Measurements from ENCODE around the gene C3orf18. TPM values are rescaled to one million over a fixed set of nuclear protein-coding genes. Genes with fewer than 3 reads are reported as not detected.

C3orf18 gene
- total and polyA plus RNA-seq, 9 of the 15 experiments (the other 6 are each of a cell fraction or from before 2014, with no cell fraction given), result 0.01 to 2.3 (median 0.94) TPM

DNA sequence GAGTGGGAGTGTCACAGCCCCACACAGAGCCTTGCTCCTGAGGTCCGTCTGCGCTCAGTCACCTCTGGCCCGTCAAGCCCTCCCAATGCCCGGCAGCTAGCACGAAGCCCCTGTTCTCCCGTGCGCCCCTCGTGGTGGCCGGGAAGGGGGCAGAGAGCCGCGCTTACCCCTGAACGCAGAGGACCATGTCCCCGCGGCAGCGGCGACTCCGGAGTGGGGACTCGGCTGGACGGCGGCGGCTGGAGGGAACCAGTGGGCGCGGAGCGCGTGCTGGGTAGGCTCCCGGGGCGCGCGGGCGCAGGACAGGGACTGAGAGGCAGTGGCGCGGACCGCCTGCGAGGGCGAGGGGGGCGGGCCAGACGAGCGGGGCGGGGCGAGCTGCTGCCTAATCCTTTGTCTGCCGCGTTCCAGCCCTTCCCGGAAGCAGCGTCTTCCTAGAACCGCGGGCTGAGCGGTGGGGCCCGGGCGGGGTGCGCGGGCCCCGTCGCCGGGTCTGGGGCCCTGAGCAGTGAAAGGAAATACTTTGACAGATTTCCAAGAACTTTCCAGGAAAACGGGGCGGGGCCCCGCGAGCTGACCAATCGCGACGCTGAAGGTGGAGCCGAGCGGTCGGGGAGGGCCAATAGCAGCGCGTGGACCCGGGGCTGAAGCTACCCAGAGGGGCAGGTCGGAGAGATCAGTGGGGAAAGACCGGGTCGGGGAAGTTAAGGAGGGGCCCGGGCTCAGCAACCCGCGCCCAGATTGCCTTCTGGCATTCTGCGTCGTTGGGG is 44.1 kb upstream of the C3orf18 start, which contains the start of gene CISH (continued):
- TF ChIP-seq SMARCC2 (IDR thresholded peaks at IDR 0.05; ENCODE audit: low read depth) (no peak), MAFG (tag; conservative IDR thresholded peaks at IDR 0.05) (no peak), MECOM (CRISPR knock-in tag; IDR thresholded peaks at IDR 0.05) (no peak), NCOA6 (IDR thresholded peaks at IDR 0.05) (peak; percentile 91), SP1 (CRISPR knock-in tag; IDR thresholded peaks at IDR 0.05) (peak; percentile 67), FOXA3 (CRISPR knock-in tag; conservative IDR thresholded peaks at IDR 0.05 in 1 of 2, IDR thresholded peaks at IDR 0.05 in 1 of 2) (no peak), ELF1 (tag; IDR thresholded peaks at IDR 0.05) (peak; percentile 93), RAD51 (IDR thresholded peaks at IDR 0.05; ENCODE audit: borderline replicate concordance, low read depth) (no peak), ZNF146 (CRISPR knock-in tag; IDR thresholded peaks at IDR 0.05; ENCODE audit: unreplicated experiment) (no peak), MTA1 (IDR thresholded peaks at IDR 0.05; ENCODE audit: borderline replicate concordance) (no peak; the same call in none of the 2 replicates), RBM17 (IDR thresholded peaks at IDR 0.05; ENCODE audit: borderline replicate concordance, low read depth, low read length) (no peak)
- TF ChIP-seq, protein P1, sequence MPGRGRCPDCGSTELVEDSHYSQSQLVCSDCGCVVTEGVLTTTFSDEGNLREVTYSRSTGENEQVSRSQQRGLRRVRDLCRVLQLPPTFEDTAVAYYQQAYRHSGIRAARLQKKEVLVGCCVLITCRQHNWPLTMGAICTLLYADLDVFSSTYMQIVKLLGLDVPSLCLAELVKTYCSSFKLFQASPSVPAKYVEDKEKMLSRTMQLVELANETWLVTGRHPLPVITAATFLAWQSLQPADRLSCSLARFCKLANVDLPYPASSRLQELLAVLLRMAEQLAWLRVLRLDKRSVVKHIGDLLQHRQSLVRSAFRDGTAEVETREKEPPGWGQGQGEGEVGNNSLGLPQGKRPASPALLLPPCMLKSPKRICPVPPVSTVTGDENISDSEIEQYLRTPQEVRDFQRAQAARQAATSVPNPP (IDR thresholded peaks at IDR 0.05; ENCODE audit: borderline replicate concordance, insufficient read depth, insufficient read length), result no peak
- TF ChIP-seq, protein P2, sequence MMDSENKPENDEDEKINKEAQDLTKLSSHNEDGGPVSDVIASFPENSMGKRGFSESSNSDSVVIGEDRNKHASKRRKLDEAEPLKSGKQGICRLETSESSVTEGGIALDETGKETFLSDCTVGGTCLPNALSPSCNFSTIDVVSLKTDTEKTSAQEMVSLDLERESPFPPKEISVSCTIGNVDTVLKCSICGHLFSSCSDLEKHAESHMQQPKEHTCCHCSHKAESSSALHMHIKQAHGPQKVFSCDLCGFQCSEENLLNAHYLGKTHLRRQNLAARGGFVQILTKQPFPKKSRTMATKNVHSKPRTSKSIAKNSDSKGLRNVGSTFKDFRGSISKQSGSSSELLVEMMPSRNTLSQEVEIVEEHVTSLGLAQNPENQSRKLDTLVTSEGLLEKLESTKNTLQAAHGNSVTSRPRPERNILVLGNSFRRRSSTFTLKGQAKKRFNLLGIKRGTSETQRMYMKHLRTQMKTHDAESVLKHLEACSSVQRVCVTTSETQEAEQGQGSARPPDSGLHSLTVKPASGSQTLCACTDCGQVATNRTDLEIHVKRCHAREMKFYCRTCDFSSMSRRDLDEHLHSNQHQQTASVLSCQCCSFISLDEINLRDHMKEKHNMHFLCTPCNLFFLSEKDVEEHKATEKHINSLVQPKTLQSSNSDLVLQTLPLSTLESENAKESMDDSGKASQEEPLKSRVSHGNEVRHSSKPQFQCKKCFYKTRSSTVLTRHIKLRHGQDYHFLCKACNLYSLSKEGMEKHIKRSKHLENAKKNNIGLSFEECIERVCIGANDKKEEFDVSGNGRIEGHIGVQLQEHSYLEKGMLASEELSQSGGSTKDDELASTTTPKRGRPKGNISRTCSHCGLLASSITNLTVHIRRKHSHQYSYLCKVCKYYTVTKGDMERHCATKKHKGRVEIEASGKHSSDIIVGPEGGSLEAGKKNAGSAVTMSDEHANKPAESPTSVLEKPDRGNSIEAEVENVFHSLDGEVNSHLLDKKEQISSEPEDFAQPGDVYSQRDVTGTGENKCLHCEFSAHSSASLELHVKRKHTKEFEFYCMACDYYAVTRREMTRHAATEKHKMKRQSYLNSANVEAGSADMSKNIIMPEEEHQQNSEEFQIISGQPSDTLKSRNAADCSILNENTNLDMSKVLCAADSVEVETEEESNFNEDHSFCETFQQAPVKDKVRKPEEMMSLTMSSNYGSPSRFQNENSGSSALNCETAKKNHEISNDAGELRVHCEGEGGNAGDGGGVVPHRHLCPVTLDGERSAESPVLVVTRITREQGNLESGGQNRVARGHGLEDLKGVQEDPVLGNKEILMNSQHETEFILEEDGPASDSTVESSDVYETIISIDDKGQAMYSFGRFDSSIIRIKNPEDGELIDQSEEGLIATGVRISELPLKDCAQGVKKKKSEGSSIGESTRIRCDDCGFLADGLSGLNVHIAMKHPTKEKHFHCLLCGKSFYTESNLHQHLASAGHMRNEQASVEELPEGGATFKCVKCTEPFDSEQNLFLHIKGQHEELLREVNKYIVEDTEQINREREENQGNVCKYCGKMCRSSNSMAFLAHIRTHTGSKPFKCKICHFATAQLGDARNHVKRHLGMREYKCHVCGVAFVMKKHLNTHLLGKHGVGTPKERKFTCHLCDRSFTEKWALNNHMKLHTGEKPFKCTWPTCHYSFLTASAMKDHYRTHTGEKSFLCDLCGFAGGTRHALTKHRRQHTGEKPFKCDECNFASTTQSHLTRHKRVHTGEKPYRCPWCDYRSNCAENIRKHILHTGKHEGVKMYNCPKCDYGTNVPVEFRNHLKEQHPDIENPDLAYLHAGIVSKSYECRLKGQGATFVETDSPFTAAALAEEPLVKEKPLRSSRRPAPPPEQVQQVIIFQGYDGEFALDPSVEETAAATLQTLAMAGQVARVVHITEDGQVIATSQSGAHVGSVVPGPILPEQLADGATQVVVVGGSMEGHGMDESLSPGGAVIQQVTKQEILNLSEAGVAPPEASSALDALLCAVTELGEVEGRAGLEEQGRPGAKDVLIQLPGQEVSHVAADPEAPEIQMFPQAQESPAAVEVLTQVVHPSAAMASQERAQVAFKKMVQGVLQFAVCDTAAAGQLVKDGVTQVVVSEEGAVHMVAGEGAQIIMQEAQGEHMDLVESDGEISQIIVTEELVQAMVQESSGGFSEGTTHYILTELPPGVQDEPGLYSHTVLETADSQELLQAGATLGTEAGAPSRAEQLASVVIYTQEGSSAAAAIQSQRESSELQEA (IDR thresholded peaks at IDR 0.05; ENCODE audit: low read depth), result no peak
- TF ChIP-seq, protein P3, sequence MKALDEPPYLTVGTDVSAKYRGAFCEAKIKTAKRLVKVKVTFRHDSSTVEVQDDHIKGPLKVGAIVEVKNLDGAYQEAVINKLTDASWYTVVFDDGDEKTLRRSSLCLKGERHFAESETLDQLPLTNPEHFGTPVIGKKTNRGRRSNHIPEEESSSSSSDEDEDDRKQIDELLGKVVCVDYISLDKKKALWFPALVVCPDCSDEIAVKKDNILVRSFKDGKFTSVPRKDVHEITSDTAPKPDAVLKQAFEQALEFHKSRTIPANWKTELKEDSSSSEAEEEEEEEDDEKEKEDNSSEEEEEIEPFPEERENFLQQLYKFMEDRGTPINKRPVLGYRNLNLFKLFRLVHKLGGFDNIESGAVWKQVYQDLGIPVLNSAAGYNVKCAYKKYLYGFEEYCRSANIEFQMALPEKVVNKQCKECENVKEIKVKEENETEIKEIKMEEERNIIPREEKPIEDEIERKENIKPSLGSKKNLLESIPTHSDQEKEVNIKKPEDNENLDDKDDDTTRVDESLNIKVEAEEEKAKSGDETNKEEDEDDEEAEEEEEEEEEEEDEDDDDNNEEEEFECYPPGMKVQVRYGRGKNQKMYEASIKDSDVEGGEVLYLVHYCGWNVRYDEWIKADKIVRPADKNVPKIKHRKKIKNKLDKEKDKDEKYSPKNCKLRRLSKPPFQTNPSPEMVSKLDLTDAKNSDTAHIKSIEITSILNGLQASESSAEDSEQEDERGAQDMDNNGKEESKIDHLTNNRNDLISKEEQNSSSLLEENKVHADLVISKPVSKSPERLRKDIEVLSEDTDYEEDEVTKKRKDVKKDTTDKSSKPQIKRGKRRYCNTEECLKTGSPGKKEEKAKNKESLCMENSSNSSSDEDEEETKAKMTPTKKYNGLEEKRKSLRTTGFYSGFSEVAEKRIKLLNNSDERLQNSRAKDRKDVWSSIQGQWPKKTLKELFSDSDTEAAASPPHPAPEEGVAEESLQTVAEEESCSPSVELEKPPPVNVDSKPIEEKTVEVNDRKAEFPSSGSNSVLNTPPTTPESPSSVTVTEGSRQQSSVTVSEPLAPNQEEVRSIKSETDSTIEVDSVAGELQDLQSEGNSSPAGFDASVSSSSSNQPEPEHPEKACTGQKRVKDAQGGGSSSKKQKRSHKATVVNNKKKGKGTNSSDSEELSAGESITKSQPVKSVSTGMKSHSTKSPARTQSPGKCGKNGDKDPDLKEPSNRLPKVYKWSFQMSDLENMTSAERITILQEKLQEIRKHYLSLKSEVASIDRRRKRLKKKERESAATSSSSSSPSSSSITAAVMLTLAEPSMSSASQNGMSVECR (CRISPR knock-in tag; IDR thresholded peaks at IDR 0.05), result peak; percentile 79; the same call in 1 of the 2 replicates
